ENCODE data around the gene SLC2A9.

SLC2A9 gene

DNA sequence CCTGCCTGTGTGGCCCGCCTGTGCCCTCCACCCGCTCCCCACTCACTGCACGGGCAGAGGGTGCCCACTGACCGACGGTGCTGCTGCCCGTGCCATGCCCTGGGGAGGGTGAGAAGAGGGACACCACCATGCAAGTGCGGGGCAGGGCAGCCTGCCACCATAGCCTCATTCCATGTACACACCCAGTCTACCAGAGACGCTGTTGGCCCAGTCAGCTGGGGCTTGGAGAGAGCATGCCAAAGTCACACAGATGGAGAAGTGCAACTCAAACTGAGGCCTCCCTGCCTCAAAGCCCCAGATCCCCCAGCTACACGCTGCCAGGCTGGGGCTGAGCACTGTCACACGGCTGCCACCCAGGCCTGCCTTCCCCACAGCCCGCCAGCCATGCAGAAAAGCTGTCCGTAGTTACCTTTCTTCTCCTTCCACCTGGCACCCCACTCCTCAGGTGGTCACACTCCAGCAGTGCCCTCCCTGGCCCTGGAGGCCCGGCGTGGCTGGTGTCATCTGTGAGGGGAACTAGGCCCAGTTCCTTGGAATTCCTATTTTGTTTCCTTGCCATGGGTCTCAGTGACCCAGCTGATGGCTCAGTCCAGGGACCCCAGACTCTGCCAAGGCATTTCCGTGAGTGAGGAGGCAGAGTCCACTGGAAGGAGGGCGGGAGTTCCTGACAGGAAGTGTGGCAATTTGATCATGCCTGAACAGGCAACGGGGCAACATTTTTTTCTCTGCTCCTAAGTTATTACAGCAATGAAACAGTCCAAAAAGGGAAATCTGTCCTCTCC lies at the start of gene SLC2A9:
TSS of gene SLC2A9 (minus strand) at position 627 of the 782 bp plus-strand sequence. CDS start at position 559, 68 bp downstream.
- H3K4me3 ChIP-seq: peak within 1 kb of the TSS in 5 of 7 experiments; percentile 4 to 25 (median 16)
- H3K27ac ChIP-seq: peak within 1 kb of the TSS in 20 of 21 experiments; percentile 42 to 86 (median 76)

DNA sequence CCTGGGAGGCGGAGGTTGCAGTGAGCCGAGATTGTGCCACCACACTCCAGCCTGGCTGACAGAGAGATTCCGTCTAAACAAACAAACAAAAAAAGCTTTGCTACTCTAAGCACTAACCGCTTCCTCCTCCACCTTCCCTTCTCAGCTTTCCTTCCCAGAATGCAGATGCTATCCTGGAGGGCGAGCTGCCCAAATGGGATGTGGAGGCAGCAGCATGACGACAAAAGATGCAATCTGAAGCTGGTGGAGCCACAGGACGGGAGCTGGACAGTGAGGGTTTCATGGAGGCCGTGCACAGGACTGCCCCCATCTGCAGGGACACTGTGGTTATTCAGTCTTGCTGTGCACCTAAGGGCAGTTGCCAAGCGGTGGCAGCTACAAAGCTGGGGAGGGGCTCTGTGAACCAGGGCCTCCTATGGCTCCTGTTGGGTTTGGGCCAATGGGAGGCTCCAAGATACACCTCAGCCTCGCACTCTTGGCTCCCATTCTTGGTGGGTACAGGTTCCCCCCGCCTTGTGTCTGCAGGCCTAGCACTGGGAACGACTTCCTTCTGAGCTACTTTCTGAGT lies 47.9 kb upstream of the SLC2A9 start:
- Histone ChIP-seq H3K27ac (no peak overlapping the region), H3K4me3 (no peak overlapping the region)

DNA sequence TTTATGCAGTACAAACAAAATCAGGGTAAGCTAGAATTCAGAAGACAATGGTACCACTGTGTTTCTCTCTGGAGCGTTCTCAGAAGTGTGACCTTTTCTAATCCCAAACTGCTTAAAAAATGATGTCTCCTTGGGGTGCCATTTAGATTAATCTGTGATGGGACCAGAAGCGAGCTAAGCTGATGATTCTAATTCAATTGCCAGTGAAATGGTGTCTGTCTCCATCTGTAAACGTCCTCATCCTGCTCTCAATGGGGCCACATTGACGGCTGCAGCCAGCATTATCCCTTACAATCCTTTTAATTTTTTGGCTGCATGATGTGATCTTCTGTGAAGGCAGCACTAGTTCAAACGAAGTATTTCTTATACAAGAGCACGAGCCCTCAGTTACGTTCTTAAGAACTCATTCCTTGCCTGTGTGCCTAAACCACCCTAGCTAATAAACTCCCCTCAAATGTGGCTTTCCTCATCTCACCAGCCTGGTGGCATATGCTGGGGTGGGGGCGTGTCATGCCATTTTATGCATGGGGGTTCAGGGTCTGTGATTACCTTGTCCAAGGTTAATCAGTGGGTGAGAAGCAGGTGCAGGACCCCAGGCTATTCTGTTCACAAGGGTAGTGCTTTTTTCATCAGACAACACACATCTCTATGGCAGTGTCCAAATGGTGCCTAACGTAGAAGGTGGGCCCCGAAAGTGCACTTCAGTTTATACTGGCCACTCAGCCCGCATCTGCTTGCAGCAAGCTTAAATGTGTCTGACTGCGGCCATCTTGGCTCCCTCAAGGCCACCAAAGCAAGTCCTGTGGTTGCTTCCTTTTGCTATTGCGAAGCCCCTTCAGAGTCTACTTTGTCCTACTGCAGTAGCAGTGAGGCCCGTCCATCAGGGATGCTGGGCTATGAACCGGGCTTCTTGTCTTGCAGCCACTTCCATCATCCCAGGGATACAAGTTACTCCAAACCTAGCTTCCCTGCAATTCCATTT lies 45.7 kb upstream of the SLC2A9 start:
- Histone ChIP-seq H3K4me3 (no peak overlapping the region), H3K27ac (no peak overlapping the region)

DNA sequence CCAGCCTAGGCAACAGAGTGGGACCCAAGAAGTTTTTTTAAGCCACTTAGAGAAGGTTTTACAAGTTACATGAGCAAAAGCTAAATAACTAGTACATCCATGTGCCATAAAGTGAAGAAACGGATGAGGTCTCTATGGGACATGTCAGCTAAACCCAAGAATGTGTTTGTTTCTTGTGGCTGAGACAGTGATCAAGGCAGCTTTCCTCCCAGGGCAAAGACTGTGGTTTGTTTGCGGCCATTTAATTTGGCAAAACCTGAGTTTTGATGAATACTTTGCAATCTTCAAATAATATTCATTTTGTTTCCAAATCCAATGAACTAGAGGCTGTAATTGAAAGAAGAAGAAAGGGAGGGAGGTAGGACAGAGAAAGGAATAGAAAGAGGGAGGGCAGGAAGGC lies 44.9 kb upstream of the SLC2A9 start:
- no peak overlapping the region for H3K27ac ChIP-seq

DNA sequence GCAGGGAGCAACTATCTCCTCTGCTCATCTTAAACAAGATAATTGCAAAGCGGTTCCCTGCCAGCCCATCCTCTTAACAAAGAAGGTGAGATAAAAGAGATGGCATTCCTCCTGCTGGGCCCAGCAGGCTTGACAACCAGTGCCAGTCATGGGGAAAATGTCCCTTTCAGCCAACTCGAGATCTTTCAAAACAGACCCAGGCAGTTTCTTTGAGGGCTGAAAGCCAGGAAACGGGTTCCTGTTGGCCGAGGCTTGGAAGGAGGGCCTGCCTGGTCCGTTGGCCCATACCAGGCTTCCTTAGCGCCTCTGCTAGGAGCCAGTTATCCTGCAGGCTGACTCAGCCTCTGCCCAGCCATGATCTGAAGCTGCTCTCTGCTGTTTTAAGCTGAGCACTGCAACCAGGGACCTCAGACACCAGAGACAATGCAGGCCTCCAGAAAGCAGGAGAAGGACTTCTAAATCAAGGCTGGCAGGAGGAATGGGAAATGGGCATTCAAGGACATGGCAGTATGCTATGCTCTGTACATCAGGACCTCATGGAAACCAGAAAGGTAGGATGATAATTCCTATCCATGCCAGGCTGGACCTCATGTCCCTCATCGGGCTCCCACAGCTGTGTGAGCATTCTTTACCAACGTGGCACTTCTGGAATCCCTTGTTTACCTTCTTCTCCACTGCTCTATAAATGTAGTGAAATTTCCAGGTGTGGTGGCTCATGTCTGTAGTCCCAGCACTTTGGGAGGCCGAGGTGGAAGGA lies 42.4 kb upstream of the SLC2A9 start:
- Histone ChIP-seq H3K4me3 (no peak overlapping the region), H3K27ac (peak overlapping the region in 8 of 21 experiments; percentile 1 to 55 (median 14))

More for the DNA sequence above, 44.9 kb upstream of the SLC2A9 start:
- no peak overlapping the region for H3K4me3 ChIP-seq

DNA sequence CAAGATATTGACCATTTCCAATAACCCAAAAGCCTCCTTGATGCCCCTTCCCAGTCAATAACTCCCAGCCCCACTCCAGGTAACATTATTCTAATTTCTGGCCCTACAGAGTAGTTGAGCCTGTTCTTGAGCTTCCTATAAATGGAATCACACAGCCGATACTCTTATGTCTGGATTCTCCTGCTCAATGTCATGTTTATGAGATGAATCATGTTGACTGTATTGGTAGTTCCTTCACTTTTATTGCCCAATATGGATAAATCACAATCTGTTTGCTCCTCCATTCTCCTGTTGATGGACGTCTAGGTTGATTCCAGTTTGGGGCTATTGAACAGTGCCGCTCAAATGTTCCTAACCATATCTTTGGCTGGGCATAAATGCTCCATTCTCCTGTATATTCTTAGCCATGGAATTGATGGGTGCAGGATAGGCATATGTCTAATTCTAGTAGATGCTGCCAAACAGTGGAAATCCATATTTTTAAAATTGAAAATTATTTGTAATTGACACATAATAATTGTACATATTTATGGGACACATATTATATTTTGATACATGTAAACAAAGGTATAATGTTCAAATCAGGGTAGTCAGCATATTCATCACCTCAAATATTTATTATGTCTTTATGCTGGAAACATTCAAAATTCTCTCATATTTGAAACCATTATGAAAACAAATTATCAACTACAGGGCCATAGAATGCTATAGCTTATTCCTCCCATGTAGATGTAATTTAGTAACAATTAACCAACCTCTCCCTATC lies 40.5 kb upstream of the SLC2A9 start:
- peak overlapping the region in 1 of 21 experiments; percentile 47 for H3K27ac ChIP-seq
- no peak overlapping the region for H3K4me3 ChIP-seq

DNA sequence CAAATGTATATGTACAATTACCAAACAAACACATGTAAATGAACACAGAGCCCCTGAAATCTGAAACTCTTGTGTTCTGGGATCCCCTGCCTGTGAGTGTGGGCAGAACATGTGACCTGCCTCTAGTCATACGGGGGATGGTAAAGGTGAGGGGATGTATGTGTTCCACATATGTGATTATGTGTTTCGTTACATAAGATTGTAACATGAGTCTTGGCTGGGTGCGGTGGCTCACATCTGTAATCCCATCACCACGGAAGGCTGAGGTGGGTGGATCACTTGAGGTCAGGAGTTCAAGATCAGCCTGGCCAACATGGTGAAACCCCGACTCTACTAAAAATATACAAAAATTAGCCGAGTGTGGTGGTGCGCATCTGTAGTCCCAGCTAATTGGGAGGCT lies 37.1 kb upstream of the SLC2A9 start:
- H3K27ac ChIP-seq: no peak overlapping the region
- no peak overlapping the region for H3K4me3 ChIP-seq

DNA sequence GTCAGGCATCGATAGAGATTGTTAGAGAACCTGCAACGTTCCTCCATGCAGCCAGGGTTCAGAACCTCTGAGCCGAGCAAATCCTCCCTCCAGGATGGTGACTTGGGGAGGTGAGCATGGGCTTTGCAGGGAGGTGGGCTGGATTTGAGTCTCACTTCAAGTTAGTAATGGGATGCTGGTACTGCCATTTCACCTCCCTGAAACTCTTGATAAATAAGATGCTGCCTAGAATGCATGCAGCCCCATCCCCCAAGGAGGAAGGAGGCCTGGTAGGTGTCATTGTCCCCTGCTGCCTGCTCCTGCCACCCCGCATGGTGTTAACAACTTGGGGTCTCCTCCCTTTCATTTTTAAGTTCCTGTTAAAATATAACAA lies 35.7 kb upstream of the SLC2A9 start:
- no peak overlapping the region for H3K27ac ChIP-seq
- H3K4me3 ChIP-seq: no peak overlapping the region

DNA sequence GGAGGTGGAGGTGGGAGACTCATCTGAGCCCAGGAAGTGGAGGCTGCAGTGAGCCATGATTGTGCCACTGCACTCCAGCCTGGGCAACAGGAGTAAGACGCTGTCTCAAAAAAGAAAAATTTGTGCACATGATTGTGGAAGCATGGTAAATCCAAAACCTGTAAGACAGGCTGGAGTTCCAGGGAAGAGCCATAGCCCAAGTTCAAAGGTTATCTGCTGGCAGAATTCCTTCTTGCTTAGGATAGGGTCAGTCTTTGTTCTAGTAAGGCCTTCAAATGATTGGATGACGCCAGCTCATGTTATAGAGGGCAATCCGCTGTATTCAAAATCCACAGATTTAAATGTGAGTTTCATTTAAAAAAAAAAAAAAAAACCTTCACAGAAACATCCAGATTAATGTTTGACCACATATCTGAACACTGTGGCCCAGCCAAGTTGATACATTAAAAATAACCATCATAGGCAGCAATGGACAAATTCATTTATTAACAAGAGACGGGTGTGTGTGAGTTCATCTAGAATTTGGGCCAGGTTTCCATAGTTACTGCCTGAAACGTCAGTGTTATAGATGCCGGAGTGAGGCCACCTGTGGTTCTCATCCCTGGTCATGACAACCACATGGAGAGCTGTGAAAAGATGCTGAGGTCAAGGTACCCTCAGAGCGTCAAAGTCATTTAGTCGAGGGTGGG lies 35.2 kb upstream of the SLC2A9 start:
- no peak overlapping the region for H3K4me3 ChIP-seq
- no peak overlapping the region for H3K27ac ChIP-seq

DNA sequence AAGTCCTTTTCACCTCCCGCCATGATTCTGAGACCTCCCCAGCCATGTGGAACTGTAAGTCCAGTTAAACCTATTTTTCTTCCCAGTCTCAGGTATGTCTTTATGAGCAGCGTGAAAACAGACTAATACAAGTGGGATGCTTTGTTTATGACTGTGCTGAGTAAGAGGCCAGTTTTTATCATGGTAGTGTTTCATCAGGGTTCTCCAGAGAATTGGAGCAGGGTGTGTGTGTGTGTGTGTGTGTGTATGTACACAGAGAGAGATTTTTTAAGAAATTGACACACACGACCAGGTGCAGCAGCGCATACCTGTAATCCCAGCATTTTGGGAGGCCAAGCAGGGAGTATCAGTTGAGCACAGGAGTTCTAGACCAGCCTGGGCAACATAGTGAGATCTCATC lies 34.6 kb upstream of the SLC2A9 start:
- Histone ChIP-seq H3K4me3 (no peak overlapping the region), H3K27ac (no peak overlapping the region)

DNA sequence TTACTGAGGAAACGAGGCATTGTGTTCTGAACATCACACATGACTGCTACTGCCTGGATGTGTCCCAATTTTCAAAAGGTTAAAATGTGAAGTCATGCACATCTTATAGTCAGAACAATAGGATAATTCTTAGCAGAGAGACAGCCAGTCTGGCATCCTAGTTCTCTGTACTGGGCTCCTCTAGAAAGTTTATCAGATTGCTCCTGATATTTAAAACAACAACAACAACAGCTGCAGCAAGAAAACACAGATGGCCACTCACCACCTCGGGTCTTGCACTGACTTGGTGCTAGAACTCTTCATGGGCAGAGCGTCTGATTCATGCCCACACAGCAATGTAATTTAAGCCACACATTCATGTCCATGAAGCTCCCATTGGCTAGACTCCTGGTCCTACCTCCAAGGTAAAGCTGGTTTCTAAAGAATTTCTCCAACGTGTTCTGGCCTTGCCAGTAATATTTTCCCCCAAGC lies 33.3 kb upstream of the SLC2A9 start:
- H3K4me3 ChIP-seq: no peak overlapping the region
- H3K27ac ChIP-seq: peak overlapping the region in 4 of 21 experiments; percentile 5 to 58 (median 35)

DNA sequence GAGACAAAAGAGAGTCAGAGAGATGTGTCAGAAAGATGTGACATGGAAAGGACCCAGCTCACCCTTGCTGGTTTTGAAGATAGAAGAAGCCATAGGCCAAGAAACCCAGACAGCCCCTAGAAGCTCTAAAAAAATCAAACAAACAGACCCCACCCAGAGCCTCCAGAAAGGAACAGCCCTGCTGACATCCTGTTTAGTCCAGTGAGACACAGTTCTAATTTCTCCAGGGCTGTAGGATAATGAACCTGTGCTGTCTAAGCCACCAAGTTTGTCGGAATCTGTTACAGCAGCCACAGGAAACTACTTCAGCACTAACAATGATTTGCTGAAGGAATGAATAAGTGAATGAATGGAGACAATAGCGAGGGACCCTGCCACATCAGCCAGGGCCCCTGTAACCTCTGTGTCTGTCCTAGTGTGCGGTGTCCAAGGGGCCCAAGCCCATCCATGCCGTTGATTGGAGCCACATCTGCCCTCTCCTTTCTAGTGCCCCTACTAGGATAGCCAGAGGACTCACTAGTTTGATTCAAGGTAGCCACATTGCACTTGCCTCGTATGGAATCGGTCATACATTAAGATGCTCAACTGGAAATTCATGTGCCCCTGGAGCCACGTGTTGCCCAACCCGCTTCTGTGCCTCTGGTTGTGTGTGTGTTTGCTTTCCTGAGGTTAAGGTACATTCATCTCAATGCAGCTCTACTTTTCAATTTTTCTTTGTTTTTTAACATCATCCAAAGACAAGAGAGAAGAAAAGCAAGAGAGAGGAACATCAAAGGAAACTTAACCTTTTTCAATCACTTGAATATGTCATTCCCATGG lies 32.5 kb upstream of the SLC2A9 start:
- H3K27ac ChIP-seq: peak overlapping the region in 4 of 21 experiments; percentile 9 to 52 (median 37)

DNA sequence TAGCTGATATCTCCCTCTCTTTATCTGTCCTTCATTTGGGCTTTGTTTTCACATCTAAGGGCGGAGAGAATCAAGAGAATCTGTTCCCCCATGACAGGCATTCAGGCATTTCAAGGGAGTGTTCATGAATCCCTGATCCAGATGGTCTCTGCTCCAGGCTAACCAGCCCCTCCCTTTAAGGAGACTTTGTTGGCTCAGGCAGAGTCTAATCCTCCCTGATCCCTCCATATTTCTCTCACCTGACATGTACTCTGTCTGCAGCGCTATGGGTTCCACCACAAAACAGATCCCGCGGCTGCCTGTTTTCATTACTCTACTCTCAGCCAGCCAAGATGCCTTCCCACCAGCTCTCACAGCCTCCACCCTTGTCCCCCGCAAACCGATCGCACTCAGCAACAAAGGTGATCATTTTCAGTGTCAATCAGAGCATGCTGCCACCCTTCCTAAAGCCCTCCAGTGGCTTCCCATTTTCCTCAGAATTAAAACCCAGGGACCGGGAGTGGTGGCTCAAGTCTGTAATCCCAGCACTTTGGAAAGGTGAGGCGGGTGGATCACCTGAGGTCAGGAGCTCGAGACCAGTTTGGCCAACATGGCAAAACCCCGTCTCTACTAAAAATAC lies 30.3 kb upstream of the SLC2A9 start:
- H3K27ac ChIP-seq: peak overlapping the region in 2 of 21 experiments; percentile 40 to 43
- no peak overlapping the region for H3K4me3 ChIP-seq

More for the DNA sequence above, 32.5 kb upstream of the SLC2A9 start:
- H3K4me3 ChIP-seq: no peak overlapping the region

DNA sequence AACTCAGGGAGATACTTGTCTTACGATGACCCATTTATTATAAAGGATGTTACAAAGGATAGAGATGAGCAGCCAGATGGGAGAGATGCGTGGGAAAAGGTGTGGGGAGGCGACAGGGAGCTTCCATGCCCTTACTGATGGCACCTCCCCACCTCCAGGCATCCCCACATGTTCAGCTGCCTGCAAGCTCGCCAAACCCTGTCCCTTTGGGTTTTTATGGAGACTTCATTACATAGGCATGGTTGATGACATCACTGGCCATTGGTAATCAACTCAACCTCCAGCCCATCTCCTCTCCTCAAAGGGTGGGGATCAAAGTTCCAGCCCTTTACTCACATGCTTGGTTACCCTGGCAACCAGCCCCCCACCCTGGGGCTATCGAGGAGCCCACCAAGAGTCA lies 29.4 kb upstream of the SLC2A9 start:
- H3K27ac ChIP-seq: peak overlapping the region in 8 of 21 experiments; percentile 7 to 51 (median 30)

DNA sequence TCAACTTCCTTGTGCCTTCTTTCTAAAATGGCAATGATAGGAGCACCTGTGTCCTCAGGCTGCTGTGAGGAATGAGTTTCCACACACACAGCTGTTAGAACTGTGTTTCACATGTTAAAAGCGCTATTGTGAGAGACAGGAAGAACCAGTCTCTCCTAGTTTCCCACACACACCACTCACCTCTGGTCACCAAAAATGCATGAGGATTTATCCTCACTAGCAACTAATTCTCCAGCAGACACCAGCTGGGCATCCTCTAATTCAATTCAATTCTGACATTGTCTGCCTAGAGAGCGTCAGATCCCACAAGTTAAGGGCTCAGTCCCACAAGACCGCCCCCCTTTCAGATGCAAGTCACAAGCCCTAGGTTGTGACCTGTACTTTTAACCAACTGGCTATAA lies 29.0 kb upstream of the SLC2A9 start:
- H3K4me3 ChIP-seq: no peak overlapping the region

More for the DNA sequence above, 29.4 kb upstream of the SLC2A9 start:
- H3K4me3 ChIP-seq: no peak overlapping the region

DNA sequence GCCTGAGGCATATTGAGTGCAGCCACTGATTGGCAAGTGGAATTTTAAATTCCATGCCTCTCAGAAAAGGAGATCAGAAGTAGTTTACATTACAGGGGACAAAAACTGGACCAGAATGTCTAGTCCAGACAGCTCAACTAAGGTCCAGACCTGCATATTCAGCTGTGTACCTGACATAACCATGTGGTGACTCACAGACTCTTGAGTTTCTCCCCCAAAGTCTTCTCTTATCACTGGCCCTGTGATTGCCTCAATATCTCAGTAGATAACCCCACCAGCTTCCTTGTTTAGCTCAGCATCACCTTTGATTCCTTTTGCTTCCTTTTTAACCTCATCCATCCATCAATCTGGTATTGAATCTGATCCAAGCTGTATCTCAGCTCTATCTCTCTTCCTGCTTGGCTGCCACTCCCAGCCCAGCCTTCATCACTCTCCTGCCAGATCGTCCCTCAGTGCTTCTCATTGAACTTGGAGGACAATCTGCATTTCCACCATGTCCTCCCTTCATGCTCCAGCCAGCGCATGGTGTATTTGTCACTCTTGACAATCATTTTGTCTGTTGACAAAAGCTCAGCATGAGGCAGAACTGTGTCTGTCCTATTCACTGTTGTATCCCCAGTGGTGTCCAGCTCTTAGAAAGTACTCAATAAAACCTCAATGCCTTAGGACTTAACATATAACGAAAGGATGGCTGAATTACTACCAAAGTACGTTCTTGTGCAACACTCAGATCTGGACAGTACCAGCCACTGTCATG lies 27.8 kb upstream of the SLC2A9 start:
- Histone ChIP-seq H3K27ac (peak overlapping the region in 1 of 21 experiments; percentile 25), H3K4me3 (no peak overlapping the region)

More for the DNA sequence above, 29.0 kb upstream of the SLC2A9 start:
- H3K27ac ChIP-seq: peak overlapping the region in 8 of 21 experiments; percentile 7 to 51 (median 30)

All from skin epidermis (tissue), 12 donors.